SKM-1 treated with dmso at 0.1 percent for 144 hours (cell line): Measurements from ENCODE around the gene LCN15.
"Not testable (repeated sequence)": the region's sequence is repeated elsewhere in the genome, so short reads cannot be mapped to it uniquely, and the experiment has no call there.

ENCODE experiments used
- DNase-seq: peaks from one replicate; lab custom pipeline; 2025; ENCODE audit not compliant: unreplicated experiment; lab: John Stamatoyannopoulos, UW

The LCN15 gene

DNA sequence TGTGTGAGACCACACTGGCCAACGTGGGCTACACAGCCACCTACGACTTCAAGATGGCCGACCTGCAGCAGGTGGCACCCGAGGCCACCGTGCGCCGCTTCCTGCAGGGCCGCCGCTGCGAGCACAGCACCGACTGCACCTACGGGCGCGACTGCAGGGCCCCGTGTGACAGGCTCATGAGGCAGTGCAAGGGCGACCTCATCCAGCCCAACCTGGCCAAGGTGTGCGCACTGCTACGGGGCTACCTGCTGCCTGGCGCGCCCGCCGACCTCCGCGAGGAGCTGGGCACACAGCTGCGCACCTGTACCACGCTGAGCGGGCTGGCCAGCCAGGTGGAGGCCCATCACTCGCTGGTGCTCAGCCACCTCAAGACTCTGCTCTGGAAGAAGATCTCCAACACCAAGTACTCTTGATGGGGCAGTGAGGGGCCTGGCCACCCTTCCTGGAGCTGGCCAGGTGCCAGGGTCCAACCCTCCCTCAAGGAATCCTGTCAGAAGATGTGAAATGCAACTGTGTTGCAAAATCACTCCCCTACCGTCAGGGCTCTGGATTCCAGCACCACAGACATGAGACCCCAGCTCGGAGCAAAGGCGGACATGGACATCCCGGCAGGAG is 40.8 kb downstream of the LCN15 start:
- no peak for DNase-seq

DNA sequence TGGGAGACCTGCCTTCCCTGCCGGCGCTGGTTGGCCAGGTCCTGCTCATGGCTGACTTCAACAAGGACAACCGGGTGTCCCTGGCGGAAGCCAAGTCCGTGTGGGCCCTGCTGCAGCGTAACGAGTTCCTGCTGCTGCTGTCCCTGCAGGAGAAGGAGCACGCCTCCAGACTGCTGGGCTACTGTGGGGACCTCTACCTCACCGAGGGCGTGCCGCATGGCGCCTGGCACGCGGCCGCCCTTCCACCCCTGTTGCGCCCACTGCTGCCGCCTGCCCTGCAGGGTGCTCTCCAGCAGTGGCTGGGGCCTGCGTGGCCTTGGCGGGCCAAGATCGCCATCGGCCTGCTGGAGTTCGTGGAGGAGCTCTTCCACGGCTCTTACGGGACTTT is 41.4 kb downstream of the LCN15 start:
- no peak for DNase-seq

DNA sequence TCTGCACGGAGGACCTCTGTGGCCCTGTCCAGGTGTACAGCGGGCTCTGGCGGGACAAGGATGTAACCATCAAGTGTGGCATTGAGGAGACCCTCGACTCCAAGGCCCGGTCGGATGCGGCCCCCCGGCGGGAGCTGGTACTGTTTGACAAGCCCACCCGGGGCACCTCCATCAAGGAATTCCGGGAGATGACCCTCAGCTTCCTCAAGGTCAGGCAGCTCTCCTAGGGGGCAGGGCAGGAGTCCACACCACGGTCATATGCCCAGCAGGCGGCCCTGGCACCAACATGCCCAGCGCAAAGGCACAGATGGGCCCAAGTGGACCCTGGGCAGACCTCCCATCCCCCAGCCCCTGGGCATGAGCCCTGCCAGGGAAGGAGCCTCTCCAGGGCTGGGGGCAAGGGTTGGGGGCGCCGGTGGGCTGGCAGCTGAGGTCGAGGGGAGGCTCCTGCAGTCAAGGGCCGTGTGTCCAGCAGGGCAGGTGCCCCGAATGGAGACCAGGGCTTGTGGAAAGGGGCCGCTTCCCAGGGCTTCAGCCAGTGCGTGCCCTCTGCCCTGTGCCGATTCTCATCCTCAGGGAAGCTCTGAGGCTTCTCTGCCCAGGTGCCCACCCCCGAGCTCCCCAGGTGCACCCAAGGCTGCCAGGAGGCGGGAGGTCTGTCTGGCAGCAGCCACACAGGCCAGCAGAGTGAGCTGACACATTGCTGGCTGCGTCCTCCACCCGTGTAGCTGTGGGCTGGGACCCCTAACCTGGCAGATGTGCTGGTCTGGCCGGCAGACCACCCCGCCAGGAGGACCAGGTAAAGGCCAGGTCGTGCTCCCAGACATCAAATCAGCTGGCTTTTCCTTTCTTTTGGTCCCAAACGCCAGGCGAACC is 42.0 kb downstream of the LCN15 start:
- DNase-seq = no peak

DNA sequence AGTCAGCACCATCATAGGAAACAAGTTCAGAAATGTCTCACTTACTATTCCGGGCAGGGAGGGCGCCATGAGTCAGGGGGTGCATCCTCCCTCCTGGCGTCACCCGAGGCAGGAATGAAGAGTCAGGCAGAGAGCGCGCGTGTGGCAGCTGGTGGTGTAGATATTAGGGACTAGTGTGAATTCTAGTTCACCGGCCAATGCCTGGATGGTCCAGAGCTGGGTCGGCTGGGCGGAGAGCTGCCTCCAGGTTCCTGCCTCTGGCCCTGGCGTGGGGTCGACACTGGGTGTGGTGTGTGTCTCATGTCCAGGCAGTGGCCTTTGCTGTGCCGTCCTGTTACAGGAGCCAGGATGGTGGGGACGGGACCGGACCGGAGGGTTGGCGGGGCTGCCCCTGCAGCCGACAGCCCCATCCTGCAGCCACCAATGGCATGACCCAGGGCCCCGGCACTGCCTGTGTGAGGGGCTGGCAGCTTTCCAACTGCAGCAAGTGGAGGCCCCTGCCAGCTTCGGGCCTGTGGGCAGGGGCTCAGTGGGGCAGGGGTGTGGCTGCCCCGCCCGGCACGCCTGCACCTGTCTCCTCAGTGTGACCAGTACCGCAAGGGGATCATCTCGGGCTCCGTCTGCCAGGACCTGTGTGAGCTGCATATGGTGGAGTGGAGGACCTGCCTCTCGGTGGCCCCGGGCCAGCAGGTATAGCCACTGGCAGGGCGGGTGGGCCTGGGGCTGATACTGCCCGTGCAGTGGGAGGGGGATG is 42.8 kb downstream of the LCN15 start:
- DNase-seq = no peak

DNA sequence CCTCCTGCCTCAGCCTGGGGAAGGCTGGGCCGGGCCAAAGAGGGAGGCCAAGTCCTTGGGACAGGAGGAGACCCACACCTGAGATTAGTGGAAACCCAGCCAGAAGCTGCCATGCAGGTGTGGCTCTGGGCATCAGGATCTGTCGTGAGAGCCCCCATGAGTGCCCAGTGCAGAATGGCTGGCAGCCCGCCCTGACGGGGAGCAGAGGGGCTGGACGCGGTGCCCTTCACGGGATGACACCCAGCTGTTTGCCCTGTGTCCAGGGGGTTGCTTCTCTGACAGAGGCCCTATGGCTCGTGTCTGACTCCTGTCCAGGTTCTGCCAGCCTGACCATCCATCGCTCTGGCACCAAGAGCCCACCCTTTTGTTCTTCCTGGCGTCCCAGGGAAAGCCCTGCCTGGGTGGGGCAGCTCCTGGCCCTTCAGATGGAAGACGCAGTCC is 43.4 kb downstream of the LCN15 start:
- DNase-seq = no peak

DNA sequence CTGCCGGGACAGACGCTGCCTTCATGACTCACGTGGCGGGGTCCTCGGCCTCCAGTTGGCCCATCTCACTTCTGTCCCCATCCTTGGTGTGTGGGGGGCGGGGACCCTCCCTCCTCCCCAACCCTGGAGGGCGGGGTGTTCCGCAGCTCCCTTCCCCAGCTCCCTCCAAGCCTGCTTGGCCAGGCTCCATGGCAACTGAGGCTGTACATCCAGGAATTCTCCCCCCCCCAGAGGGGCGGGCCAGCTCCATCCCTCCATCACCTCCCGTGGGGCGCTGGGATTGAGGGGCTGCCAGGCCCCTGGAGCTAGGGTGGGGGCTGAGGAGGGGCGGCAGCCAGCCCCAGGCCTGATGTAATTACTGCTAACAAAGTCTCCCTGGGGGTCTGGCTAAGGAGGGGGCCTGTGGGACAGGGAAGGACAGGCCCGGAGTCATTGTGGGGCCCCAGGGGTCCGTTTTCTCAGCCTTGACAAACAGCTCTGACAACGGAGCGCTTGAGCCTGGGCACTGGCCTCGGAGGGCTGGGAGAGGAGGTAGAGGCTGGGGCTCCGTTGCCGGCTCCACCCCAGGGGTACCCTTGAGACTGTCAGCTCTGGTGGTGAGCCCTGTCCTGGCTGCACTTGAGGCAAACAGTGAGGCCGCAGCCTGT is 43.9 kb downstream of the LCN15 start:
- no peak for DNase-seq

DNA sequence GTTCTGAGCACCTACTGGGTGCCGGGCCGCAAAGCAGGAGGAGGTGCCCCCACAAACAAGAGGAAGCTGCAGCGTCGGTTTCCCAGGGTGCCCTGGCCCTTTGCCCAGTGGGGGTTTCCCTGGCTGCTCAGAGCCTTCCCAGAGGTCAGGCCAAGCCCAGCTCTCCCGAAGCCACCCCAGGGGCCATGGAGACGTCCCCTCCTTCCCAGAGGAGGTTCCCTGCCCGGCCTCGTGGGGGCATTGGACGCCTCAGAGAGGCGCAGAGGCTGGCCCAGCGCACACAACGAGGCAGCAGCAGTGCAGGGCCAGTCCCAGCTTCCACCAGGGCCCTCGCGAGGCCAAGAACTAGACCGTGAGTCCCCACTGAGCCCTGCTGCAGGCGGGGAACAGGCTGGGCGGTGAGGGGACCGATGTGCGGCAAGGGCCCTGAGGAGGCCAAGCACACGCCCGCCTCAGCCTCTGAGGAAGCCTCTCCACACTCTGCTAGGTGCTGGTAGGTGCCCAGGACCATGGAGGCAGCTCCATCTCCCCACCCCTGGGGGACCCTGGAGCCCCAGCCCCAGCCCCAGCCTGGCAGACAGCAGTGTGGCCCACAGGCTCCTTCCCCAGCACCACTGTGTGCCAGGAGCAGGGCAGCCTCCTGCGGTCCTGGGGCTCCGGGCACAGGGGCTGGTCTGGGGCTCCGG is 45.0 kb downstream of the LCN15 start:
- DNase-seq = peak; percentile 19

DNA sequence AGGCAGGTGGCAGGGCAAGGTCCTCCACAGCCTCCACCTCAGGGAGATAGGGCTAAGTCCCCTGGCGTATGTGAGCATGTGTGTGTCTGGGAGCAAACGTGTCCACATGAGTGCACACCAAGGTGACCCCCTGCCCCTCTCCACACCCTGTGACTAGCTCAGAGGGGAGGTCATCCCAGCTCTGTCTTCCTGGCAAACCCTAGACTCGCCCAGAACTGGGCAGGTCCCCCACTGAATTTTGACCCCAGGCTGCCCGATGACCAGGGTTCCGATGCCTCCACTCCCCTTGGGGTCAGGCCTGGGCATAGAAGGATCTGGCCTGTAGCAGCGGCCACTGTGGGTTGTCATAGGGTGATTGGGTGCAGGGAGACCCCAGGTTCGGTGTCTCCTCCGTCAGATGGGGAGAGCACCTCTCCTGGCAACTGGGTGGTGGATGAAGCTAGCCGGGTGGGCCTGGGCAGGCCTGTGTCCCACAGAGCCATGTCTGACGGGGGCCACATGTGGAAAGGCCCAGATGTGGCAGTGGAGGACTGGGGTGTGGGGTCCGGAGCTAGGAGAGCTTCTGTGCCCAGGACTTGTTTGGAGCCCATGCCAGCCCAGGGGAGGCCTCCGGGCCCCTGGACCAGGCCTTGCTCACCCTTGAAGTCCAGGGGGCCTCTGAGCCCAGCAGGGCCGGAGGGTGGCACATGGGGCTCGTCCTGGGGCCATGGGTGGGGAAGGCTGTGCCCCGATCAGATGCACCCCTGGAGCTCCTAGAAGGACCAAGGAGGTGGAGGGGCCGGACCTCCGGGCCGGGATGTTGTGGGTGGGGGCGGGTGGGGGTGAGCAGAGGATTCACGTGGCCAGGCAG is 45.7 kb downstream of the LCN15 start:
- no peak for DNase-seq

DNA sequence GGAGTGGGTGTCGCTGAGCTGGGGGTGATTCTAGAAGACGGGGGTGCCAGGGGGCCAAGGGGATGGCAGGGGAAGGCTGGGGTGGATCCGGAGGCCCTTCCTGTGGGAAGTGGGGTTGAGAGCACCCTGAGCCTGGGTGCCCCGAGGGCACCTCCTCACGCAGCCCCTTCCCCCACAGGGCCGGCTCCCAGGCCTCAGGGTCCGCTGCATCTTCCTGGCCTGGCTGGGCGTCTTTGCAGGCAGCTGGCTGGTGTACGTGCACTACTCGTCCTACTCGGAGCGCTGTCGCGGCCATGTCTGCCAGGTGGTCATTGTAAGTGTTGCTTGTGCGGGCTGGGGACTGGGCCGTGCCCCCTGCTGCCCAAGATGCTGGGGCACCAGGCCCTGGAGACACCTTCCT is 46.9 kb downstream of the LCN15 start:
- no peak for DNase-seq

DNA sequence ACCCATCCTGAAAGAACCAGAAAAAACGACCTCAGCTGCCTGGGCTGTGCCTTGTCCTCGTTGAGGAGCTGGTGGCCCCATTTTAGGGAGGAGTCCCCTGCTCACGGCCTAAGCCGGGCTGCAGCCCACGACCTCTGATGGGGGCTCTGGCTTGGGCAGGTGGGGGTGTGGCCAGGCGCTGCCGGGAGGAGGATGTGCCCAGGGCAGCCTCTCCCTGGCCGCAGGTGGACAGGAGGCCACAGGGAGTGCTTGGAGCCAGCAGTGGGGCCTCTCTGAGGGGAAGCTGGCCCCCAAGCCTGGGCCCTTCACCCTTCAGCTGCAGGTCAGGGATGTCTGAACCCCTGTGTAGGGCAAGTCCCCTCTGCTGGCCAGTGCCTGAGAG is 49.4 kb downstream of the LCN15 start:
- no peak for DNase-seq

DNA sequence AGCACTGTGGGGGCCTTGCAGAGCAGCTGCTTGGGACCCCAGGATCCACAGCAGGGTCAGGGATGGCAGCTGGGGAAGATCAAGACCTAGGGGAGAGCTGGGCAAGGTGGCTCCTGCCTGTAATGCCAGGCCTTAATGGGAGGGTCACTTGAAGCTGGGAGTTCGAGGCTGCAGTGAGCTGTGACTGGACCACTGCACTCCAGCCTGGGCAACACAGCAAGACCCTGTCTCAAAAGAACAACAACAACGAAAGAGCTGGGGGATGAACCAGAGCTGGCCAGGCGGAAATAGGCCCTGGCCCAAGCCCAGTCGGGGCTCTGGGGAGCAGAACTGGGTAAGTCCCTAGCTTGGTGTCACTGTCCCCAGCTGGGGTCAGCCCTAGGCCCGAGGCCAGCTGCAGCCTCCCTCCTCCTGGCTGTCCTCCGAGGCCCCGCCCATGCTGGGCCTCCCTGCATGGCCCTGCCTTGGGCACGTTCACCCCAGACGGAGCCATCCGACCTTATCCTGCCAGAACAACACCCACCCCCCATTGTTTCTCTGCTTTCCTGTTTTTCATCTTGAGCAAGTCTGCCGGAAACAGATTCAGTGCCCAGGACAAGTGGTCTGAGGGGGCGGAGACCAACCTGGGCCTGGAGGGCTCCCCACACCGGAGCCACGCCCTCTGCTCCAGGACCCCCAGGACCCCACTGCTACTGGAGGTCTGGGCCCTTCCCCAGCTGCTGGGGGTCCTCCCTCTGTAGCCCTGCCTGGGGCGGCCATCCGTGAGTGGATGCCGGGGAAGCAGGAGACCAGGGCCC is 50.0 kb downstream of the LCN15 start:
- no peak for DNase-seq

DNA sequence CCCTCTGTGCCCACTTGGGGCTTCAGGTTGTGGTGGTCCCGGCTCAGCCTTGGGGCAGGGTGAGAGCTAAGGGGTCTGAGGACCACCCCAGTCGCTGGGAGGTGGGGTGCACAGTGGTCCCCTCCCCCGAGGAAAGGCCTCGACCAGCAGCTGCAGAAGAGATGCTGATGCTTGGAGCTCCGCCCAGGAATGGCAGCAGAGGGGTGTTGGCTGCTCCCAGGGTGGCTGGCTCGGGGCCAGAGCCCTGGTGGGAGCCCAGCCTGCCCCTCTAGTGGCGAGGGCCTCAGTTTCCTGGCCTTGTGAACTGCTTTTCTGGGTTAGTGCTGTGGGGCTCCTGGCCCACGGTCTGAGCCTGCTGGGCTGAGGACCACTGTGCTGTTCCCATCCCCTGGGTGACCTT is 50.8 kb downstream of the LCN15 start:
- no peak for DNase-seq

DNA sequence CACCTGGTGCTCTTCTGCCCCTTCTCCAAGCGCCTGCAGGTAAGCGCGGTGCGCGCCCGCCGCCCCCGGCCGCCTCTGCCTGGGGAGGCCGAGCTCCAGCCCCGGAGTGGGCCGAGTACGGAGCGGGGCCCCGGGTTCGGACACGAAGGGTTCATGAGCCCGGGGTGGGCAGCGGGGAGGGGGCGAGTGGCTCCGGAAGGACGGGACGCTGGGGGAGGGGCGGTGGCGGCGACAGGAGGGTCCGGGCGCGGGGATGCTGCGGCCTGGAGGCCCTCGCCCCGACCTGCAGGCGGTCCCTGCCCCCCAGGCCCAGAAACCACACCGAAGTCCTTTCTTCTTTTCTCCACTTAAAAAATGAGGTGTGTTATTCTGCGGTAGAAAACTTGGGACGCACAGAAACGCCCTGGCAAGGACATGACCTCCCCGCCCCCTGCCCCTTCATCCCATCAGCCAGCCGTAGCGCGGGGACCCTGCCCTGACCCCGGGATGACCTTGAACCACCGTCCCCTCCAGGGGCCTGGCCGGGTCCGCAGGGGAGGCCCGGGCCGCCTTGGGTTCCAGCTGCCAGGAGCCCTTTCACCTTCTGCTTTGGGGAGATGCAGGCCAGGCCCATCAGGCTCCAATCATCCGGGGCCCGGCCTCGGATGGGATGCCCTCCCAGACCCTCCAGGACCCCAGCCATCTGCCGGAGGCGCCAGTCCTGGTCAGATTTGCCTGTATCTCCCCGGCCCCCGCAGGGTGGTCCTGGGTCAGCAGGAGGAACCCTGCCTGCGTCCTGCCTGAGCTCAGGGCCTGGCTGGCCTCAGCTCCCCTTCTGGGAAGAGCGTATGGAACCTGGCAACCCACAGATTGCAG is 51.4 kb downstream of the LCN15 start:
- DNase-seq = no peak

DNA sequence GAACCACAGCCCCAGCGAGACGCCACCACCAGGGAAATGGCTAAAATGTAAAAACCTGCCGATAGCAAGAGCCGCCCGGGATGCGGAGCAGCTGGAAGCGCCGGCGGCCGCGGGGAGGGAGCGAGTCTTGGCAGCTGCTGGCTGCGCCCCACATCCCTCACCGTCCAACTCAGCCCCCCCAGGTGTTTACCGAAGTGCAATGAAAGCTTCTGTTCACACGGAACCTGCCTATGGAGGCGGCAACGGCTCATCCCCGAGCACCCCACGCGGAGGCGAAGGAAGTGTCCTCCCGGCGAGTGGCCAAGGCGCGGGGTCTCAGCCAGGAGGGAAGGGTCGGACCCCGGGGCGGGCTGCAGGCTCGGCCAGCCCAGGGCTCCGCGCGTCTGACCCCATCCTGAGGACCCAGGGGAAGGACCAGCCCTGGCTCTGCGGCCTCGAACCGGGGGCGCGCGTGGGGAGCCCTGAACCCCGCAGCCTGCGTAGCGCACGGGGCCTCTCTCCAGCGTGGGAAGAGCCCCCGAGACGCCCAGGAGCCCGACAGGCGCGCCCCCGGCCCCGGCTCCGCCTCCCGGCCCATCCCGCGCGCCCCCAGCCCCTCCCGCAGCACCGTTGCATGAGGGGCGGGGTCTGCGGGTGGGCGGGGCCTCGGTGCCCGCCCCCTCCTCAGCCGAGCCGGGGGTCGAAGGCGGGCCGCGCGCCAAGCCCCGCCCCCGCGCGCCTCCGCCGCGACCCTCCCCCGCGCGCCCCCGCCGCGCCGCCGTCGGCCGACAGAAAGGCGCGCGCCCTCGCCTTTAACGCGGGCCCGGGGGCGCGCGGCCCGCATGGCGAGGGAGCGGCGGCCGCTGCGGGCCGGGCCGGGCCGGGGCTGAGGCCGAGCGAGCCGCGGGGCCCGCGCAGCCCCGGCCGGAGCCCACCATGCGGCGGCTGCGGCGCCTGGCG is 52.3 kb downstream of the LCN15 start, which contains the start of gene DIPK1B:
TSS of gene DIPK1B (plus strand) at position 822 of the 939 bp plus-strand sequence. CDS start at position 916, 94 bp downstream.
- no peak for DNase-seq

DNA sequence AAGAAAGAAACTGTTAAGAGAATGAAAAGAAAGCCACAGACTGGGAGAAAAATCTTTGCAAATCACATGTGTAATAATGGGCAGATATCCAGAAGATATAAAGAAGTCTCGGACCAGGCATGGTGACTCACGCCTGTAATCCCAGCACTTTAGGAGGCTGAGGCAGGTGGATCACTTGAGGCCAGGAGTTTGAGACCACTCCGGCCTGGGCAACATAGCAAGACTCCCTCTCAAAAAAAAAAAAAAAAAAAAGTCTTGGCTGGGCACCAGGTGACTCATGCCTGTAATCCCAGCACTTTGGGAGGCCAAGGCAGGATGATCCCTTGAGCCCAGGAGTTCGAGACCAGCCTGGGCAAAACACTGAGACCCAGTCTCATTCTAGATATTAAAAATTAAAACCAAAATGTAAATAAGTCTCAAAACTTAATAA is 53.1 kb downstream of the LCN15 start:
- not testable (repeated sequence) for DNase-seq

DNA sequence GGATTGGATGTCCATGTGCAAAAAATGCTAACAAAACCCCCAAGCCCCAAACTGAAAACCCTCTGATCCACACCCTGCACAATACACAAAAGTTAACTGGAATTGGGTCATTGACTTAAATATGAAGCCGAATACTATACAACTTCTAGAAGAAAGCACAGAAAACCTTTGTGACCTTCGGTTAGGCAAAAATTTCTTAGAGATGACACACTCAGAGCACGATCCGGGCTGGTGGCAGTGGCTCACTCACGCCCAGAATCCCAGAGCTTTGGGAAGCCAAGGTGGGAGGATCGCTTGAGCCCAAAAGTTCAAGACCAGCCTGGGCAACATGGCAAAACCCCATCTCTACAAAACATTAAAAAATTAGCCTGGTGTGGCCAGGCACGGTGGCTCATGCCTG is 53.8 kb downstream of the LCN15 start:
- DNase-seq = no peak
